ENCODE measurements around the gene PDPK1. TPM values are rescaled to one million over a fixed set of nuclear protein-coding genes. Genes with fewer than 3 reads are reported as not detected.

PDPK1 gene
- polyA plus RNA-seq, 1 experiment: 25.0 TPM

GRCh38 chr16:2529061-2529931, 8.5 kb upstream of the PDPK1 start:
- POLR2A ChIA-PET: no interaction called here
- CTCF ChIA-PET: interaction anchor here (0.5 to 1.0 kb wide), 3 partner anchors 7 to 1139 kb away, joined by 3 to 4 read pairs (median 3); no protein-coding TSS in a partner anchor

DNA sequence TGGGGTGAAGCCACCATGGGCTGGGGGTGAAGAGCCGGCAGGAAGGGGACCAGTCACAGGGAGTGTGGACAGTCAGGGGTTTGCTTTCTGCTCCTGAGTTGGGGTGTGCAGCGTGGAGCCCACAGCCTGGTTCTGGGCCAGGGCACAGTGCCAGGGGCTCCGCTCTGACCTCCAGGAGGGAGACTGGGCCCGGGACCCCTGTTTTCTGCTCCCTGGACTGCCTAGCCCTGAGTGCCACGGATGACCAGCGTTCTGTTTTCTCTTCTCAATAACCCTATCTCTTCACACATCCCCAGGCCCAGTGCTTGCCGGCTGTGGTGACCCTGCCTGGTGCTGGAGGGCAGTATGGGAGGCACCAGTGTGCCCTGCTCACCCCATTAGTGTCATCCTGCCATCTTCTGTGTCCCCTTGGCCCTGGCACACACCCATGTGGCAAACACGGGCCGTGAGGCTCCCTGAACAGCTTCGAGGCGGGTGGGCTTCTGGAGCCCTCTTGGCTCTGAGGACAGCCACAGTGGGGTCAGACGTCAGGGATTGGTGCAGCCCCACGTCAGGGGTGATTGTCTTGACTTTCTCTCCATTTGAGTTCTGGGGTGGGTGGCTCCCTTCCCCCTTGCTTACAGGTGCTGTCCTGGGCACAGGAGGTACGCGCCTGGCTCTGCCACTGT, 7.7 kb upstream of the PDPK1 start:
- TF ChIP-seq CTCF (IDR thresholded peaks at IDR 0.05; ENCODE audit: insufficient read depth, low read depth, low read length): no peak
- Histone ChIP-seq H3K4me3 (ENCODE audit: low read depth, low read length) (no peak overlapping the region), H3K27me3 (ENCODE audit: control insufficient read depth, insufficient read depth, low read length) (no peaks in the 10 kb centered on the region), H3K36me3 (ENCODE audit: control insufficient read depth, insufficient read depth, low read length) (peaks cover 31% of the 10 kb centered on the region)
- DNase-seq (ENCODE audit: low read depth): no peak
- ChIA-PET POLR2A (no interaction called here), CTCF (interaction anchor here (1.0 kb wide), 1 partner anchor 8 kb away, joined by 3 read pairs; no protein-coding TSS in a partner anchor)

More at GRCh38 chr16:2529061-2529931, 8.5 kb upstream of the PDPK1 start:
- DNase-seq (ENCODE audit: low read depth): no peak
- no peak for TF ChIP-seq CTCF (IDR thresholded peaks at IDR 0.05; ENCODE audit: insufficient read depth, low read depth, low read length)
- H3K36me3 ChIP-seq (ENCODE audit: control insufficient read depth, insufficient read depth, low read length): peaks cover 35% of the 10 kb centered on the region
- no peak overlapping the region for H3K4me3 ChIP-seq (ENCODE audit: low read depth, low read length)
- H3K27me3 ChIP-seq (ENCODE audit: control insufficient read depth, insufficient read depth, low read length): no peaks in the 10 kb centered on the region

- no peak for TF ChIP-seq CTCF (IDR thresholded peaks at IDR 0.05; ENCODE audit: insufficient read depth, low read depth, low read length)
- no peaks in the 10 kb centered on the region for H3K27me3 ChIP-seq (ENCODE audit: control insufficient read depth, insufficient read depth, low read length)
- ChIA-PET POLR2A (no interaction called here), CTCF (interaction anchor here (1.0 to 1.1 kb wide), 3 partner anchors 9 to 11 kb away, joined by 3 read pairs; partner anchors contain the start of gene AMDHD2)
- H3K4me3 ChIP-seq (ENCODE audit: low read depth, low read length): no peak overlapping the region
- DNase-seq (ENCODE audit: low read depth): no peak
- H3K36me3 ChIP-seq (ENCODE audit: control insufficient read depth, insufficient read depth, low read length): peaks cover 31% of the 10 kb centered on the region
Measured at GRCh38 chr16:2530629-2531318, 7.0 kb upstream of the PDPK1 start.

GRCh38 chr16:2531371-2531695, 6.5 kb upstream of the PDPK1 start, which contains the start of gene CEMP1:
Gene CEMP1 (minus strand): TSS chr16:2531408. CDS start chr16:2531073, 335 bp downstream.
- no peak for TF ChIP-seq CTCF (IDR thresholded peaks at IDR 0.05; ENCODE audit: insufficient read depth, low read depth, low read length)

More at GRCh38 chr16:2531371-2531695, 6.5 kb upstream of the PDPK1 start, which contains the start of gene CEMP1:
- POLR2A ChIA-PET: no interaction called here
- DNase-seq (ENCODE audit: low read depth): no peak
- Histone ChIP-seq H3K27me3 (ENCODE audit: control insufficient read depth, insufficient read depth, low read length) (no peaks in the 10 kb centered on the region), H3K4me3 (ENCODE audit: low read depth, low read length) (peak within 1 kb of the TSS; percentile 57), H3K36me3 (ENCODE audit: control insufficient read depth, insufficient read depth, low read length) (peaks cover 28% of the 10 kb centered on the region)
- CTCF ChIA-PET: interaction anchor here (1.0 to 1.7 kb wide), 3 partner anchors 9 to 30 kb away, joined by 3 to 4 read pairs (median 3); partner anchors contain the start of gene AMDHD2
